A172 (cell line): ENCODE data around the gene POLR2L. TPM values are rescaled to one million over a fixed set of nuclear protein-coding genes. Genes with fewer than 3 reads are reported as not detected.

ENCODE experiments used
- DNase-seq: peaks from one replicate; pipeline ENCODE4 v3.0.0-alpha.2; 2015; ENCODE audit warnings: low spot score
- total RNA-seq: library from RNA; depleted of rRNA; stranded (reverse); fragments of >200 nt; shearing (Covaris generic); gene quantifications from 2 replicates; pipeline ENCODE4 v1.2.3, GENCODE V29; 2014

POLR2L gene
- total RNA-seq, 1 experiment from 2014 or later: 132 TPM

- DNase-seq: no peak
Observed at GRCh38 chr11:855330-855674, 13.0 kb upstream of the POLR2L start.

- DNase-seq: no peak
Observed at GRCh38 chr11:854601-855329, 12.4 kb upstream of the POLR2L start.

- DNase-seq: no peak
Observed at GRCh38 chr11:853682-854448, 11.5 kb upstream of the POLR2L start.

GRCh38 chr11:852762-853161 lies 10.4 kb upstream of the POLR2L start:
- no peak for DNase-seq

- DNase-seq: no peak
Observed at GRCh38 chr11:850775-851763, 8.7 kb upstream of the POLR2L start.

GRCh38 chr11:849951-850774 lies 7.8 kb upstream of the POLR2L start:
- no peak for DNase-seq

- DNase-seq: no peak
Observed at GRCh38 chr11:849104-849824, 6.9 kb upstream of the POLR2L start.

GRCh38 chr11:848380-848931 lies 6.1 kb upstream of the POLR2L start:
- DNase-seq: no peak

GRCh38 chr11:847876-848275 lies 5.5 kb upstream of the POLR2L start:
- DNase-seq: no peak

GRCh38 chr11:846496-847098 lies 4.3 kb upstream of the POLR2L start:
- DNase-seq: no peak

GRCh38 chr11:845872-846495 lies 3.7 kb upstream of the POLR2L start:
- DNase-seq: no peak

- peak; percentile 97 for DNase-seq
Observed at GRCh38 chr11:844693-845644, 2.6 kb upstream of the POLR2L start.

- DNase-seq: peak; percentile 98
Observed at GRCh38 chr11:843818-844692, 1.7 kb upstream of the POLR2L start.

GRCh38 chr11:843086-843734 lies 881 bp upstream of the POLR2L start:
- no peak for DNase-seq

GRCh38 chr11:841981-842369 lies 354 bp downstream of the POLR2L start:
- no peak for DNase-seq

- no peak for DNase-seq
Observed at GRCh38 chr11:839875-840617, 2.3 kb downstream of the POLR2L start.
